Pons (tissue), 1 donor: ENCODE results near the gene PRRT1.
A peak's percentile ranks its signal among the peaks of the same experiment; 100 is the strongest.
"Not testable (repeated sequence)": the region's sequence is repeated elsewhere in the genome, so short reads cannot be mapped to it uniquely, and the experiment has no call there.

Source experiments
- DNase-seq: peaks from one replicate; pipeline ENCODE4 v3.0.0-alpha.2; 2016; ENCODE audit warnings: low spot score

Gene PRRT1

GRCh38 chr6:32149932-32150870 is 1.5 kb downstream of the PRRT1 start:
- DNase-seq: no peak

GRCh38 chr6:32149092-32149755 is 2.5 kb downstream of the PRRT1 start:
- no peak for DNase-seq

- DNase-seq: no peak
Measured at GRCh38 chr6:32148289-32149091, 3.2 kb downstream of the PRRT1 start.

GRCh38 chr6:32147401-32148132 is 4.2 kb downstream of the PRRT1 start:
- DNase-seq: no peak

- no peak for DNase-seq
Measured at GRCh38 chr6:32146687-32147086, 5.1 kb downstream of the PRRT1 start.

- DNase-seq: no peak
Measured at GRCh38 chr6:32146287-32146686, 5.5 kb downstream of the PRRT1 start.

DNA sequence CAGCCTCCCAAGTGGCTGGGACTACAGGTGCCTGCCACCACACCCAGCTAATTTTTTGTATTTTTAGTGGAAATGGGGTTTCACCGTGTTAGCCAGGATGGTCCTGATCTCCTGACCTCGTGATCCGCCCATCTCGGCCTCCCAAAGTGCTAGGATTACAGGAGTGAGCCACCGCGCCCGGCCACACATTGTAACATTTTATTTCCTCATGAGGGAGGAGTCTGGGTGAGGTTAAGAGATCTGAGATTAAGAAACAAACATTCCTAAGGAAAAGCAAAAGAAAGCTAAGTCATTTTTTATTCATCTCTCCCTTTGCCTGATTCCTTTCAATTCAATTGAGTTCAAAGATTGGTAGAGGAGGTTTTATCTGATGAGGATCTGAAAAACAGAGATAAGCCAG is 7.5 kb downstream of the PRRT1 start:
- DNase-seq: not testable (repeated sequence)

- DNase-seq: no peak
Measured at GRCh38 chr6:32140420-32141046, 11.2 kb downstream of the PRRT1 start.

GRCh38 chr6:32139590-32139989 is 12.1 kb downstream of the PRRT1 start:
- no peak for DNase-seq

- no peak for DNase-seq
Measured at GRCh38 chr6:32137454-32137853, 14.3 kb downstream of the PRRT1 start.

DNA sequence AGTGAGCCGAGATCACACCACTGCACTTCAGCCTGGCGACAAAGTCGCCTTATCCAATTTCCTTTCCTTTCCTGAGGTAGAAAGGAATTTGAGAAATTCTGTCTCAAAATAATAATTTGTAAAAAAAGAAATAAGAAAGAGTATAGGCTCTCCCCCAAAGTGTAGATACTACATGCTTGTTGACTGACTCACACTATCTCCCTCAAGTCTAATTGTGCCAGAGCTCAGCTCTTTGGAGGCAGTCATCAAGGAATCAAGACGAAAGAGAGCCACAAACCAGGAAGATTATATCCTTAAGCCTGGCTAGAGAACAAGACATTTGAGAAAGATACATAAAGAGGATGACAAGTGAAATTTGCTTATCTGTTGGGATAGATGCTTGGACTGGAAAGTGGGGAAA is 18.0 kb downstream of the PRRT1 start:
- no peak for DNase-seq

GRCh38 chr6:32132110-32132509 is 19.6 kb downstream of the PRRT1 start:
- DNase-seq: no peak

GRCh38 chr6:32131439-32131948 is 20.2 kb downstream of the PRRT1 start:
- no peak for DNase-seq

DNA sequence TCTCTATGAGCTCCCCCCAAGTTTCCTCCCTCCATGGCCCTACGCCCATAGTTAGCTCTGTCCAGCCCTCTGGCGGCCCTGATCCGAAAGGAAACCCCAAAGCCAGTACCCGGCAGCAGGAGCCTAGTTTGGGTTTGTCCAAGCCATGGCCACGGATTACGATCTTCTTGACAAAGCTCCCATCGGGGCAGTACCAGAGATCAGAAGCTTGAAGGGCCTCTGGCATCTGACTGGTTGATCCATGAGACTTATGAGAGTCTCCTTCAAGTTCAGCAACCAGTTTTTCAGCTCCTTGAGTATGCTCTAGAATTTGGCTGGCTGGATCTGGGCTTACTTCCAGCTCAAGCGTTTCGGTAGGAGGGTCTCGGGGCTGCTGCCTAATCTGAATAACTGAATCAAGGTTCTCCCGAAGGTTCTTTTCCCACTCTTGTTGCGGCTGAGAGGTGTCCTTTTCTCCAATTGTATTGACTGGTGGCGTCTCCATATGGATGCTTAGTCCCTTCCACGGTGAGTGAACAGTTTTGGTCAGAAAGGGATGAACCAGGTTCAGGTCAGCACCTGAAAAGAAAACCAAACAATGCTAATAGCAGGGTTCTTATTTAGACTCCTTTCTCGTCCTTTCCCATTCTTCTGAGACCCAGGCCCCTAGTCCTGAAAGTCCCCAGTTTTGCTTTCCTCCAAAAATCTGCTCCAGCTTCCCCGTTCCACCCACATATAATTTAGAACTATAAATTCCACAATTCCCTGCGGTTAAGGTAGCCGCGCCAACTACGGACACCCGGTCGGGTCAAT is 22.2 kb downstream of the PRRT1 start:
- no peak for DNase-seq

- no peak for DNase-seq
Measured at GRCh38 chr6:32128751-32129296, 22.9 kb downstream of the PRRT1 start.

GRCh38 chr6:32127717-32128592 is 23.8 kb downstream of the PRRT1 start, which contains the start of gene ATF6B:
Gene ATF6B (minus strand): TSS chr6:32128246. CDS start chr6:32128207, 39 bp downstream.
- DNase-seq: peak; percentile 100

GRCh38 chr6:32127409-32127716 is 24.4 kb downstream of the PRRT1 start:
- no peak for DNase-seq

GRCh38 chr6:32126880-32127279 is 24.9 kb downstream of the PRRT1 start:
- no peak for DNase-seq

DNA sequence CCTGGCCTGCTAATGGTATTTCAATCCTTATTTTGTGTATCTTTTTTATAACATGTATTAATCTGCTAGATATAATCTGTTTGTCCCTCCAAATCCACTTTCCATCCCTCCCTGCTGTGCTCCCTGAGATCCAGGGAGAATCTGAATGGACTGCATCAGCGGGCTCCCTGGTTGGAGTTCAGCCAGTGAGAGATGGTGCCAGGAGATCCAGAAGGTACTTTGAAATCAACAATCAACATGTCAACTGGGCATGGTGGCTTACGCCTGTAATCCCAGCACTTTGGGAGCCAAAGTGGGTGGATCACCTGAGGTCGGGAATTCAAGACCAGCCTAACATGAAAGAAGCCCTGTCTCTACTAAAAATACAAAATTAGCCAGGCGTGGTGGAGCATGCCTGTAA is 28.1 kb downstream of the PRRT1 start:
- no peak for DNase-seq
